Measurements from ENCODE around the gene FGF10.

The FGF10 gene

DNA sequence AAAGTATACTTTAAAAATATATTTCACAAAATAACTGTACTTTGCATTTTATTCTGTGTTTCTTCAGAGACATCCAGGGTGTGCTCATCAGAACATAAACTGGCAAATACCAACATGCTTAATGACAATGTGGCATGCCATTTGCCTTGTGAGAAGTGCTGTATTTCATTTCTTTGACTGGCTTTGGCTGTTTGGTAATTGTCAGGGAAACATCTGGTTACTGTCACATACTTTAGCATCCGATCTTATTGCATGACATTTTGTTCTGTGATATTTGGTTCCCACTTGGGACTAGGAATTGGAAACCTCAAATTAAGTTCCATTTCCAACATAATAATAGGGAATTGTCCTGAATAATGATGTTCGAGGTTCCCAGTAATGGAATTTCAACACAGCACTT, 96.5 kb downstream of the FGF10 start:
- Histone ChIP-seq H3K27ac (no peak overlapping the region), H3K4me1 (no peaks in the 10 kb centered on the region), H3K27me3 (no peaks in the 10 kb centered on the region), H3K4me3 (no peak overlapping the region), H3K9me3 (no peaks in the 10 kb centered on the region), H3K36me3 (no peaks in the 10 kb centered on the region)
- intact Hi-C loops (cut with DNase I; ENCODE audit: low total_unique reads): no loop called here
- no peak for DNase-seq
- TF ChIP-seq, protein P1, sequence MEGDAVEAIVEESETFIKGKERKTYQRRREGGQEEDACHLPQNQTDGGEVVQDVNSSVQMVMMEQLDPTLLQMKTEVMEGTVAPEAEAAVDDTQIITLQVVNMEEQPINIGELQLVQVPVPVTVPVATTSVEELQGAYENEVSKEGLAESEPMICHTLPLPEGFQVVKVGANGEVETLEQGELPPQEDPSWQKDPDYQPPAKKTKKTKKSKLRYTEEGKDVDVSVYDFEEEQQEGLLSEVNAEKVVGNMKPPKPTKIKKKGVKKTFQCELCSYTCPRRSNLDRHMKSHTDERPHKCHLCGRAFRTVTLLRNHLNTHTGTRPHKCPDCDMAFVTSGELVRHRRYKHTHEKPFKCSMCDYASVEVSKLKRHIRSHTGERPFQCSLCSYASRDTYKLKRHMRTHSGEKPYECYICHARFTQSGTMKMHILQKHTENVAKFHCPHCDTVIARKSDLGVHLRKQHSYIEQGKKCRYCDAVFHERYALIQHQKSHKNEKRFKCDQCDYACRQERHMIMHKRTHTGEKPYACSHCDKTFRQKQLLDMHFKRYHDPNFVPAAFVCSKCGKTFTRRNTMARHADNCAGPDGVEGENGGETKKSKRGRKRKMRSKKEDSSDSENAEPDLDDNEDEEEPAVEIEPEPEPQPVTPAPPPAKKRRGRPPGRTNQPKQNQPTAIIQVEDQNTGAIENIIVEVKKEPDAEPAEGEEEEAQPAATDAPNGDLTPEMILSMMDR (IDR thresholded peaks at IDR 0.05): no peak

DNA sequence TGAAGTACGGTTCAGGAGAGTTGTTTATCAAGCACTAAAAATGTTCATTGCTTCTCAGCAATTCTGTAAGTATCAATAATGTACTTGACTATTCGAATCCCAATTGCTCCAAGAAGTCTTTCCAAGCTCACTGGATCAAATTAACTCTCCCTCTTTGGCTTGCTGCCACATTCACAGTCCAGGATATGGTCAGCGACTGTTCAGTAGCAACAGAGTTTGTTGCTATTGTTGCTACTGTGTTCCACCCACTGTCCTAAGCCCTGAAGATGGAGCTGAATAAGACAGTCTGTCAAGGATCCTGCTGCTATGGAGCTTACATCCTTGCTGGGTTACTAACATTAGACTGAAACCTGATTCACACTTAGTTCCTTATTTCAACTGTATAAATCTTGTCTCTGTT, 110.8 kb downstream of the FGF10 start:
- H3K27ac ChIP-seq: no peak overlapping the region
- no peak for DNase-seq
- no peaks in the 10 kb centered on the region for H3K4me1 ChIP-seq
- no peaks in the 10 kb centered on the region for H3K36me3 ChIP-seq
- H3K4me3 ChIP-seq: no peak overlapping the region
- TF ChIP-seq, protein P1 (IDR thresholded peaks at IDR 0.05): no peak
- no peaks in the 10 kb centered on the region for H3K27me3 ChIP-seq
- intact Hi-C loops (cut with DNase I; ENCODE audit: low total_unique reads): no loop called here
- H3K9me3 ChIP-seq: no peaks in the 10 kb centered on the region

DNA sequence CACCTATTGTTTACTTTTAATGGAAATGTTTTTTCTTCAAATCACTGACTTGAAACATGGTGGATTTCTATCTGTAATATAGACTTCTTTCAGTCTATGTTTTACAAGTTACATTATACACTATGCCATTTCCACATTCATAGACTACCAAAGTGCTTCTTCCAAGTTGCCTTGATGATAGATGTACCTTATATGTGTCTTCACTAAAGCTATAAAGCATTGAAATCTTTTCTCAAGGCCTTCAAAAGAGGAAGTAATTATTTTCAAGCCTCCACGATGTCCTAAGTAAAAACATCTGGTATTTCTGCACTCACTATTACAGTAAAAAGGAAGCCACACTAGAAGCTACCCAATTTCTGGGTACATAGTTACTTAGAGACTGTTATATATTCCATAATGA, 113.3 kb downstream of the FGF10 start:
- Histone ChIP-seq H3K9me3 (no peaks in the 10 kb centered on the region), H3K27me3 (no peaks in the 10 kb centered on the region), H3K4me3 (no peak overlapping the region), H3K4me1 (no peaks in the 10 kb centered on the region), H3K27ac (no peak overlapping the region), H3K36me3 (no peaks in the 10 kb centered on the region)
- TF ChIP-seq, protein P1 (IDR thresholded peaks at IDR 0.05): no peak
- DNase-seq: no peak
- intact Hi-C loops (cut with DNase I; ENCODE audit: low total_unique reads): no loop called here

DNA sequence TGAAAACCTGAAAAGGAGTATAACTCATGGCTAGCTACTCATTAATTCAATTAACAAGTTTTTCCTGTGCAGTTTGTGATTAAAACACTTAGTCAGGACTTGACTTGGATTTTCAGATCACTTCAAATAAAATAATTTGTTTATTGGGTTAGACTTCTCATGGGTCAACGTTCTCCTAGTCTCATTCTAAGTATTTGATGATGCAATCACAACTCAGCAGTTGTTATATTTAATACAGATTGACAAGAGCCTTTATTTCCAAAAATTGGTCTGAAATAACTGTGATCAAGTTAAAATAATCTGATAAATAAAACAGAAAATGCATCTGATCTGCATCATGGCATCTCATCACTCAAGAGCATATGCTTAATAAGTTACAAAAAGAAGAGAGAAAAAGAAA, 113.9 kb downstream of the FGF10 start:
- Histone ChIP-seq H3K36me3 (no peaks in the 10 kb centered on the region), H3K27me3 (no peaks in the 10 kb centered on the region)
- no peak for DNase-seq

DNA sequence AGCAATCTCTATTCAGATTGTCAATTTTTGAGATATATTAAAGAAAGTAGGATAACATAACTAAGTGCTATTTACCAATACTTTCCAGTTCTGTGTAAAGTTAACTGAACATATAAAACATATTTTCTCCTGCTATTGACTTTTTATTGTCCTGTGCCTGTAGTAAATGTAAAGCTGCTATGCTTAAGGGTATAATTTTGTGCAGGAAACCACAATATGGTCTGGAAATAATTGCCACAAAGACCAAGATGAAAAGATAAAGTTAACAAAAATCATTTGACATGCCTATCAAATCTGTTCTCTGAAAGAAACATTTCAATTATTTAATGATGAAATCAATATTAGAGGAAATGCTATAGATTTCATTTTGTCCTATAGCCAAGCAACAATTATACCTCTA, 121.3 kb downstream of the FGF10 start:
- Histone ChIP-seq H3K36me3 (no peaks in the 10 kb centered on the region), H3K27me3 (no peaks in the 10 kb centered on the region), H3K9me3 (no peaks in the 10 kb centered on the region), H3K4me1 (no peaks in the 10 kb centered on the region), H3K4me3 (no peak overlapping the region), H3K27ac (no peak overlapping the region)
- intact Hi-C loops (cut with DNase I; ENCODE audit: low total_unique reads): no loop called here
- DNase-seq: no peak
- TF ChIP-seq, protein P1 (IDR thresholded peaks at IDR 0.05): no peak

More for the DNA sequence above, 113.9 kb downstream of the FGF10 start:
- no peak overlapping the region for H3K4me3 ChIP-seq
- no peaks in the 10 kb centered on the region for H3K4me1 ChIP-seq
- H3K9me3 ChIP-seq: no peaks in the 10 kb centered on the region
- TF ChIP-seq, protein P1 (IDR thresholded peaks at IDR 0.05): no peak
- H3K27ac ChIP-seq: no peak overlapping the region
- intact Hi-C loops (cut with DNase I; ENCODE audit: low total_unique reads): no loop called here

DNA sequence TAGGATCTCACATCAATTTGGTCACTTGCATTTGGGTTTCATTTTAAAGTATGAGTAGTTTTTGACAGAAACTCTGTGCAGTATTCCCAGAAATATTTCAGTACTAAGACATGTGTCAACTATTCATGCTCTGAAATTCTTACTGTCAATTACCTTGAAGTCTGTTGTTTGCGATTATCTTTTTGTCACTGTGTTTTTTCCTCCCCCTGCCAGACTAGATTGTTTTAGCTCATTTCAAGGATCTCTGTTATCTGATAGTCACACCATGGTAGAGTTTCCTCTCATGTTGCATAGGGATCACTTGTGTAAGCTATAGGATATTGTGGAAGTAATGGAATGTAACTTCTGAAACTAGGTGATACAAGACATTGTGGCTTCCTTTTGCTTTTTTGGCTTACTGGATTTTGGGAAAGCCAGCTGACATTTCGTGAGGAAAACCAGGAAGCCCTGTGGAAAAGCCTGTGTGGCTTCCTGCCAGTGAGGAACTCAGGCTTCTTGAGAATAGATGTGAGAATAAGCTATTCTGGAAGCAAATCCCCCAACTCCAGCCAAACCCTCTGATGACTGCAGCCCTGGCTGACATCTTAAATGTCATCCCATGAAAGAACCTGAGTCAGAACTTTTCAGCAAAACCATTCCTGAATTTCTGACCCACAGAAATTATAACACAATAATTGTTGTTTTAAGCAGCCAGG, 122.2 kb downstream of the FGF10 start:
- Histone ChIP-seq H3K27ac (no peak overlapping the region), H3K36me3 (no peaks in the 10 kb centered on the region), H3K4me3 (no peak overlapping the region), H3K4me1 (no peaks in the 10 kb centered on the region), H3K9me3 (no peaks in the 10 kb centered on the region), H3K27me3 (no peaks in the 10 kb centered on the region)
- TF ChIP-seq, protein P1 (IDR thresholded peaks at IDR 0.05): no peak
- intact Hi-C loops (cut with DNase I; ENCODE audit: low total_unique reads): no loop called here
- DNase-seq: no peak

Measured in tibial artery (tissue), 4 donors.